Esophagus muscularis mucosa (tissue), 3 donors: Measurements from ENCODE around the gene DNAH12.

Source experiments
- POLR2A ChIP-seq: fragments of 450-650 bp; IDR thresholded peaks from one replicate; pipeline ENCODE4 v1.6.1; 2017; ENCODE audit warnings: antibody characterized with exemption, moderate library complexity, mild to moderate bottlenecking, low read depth
- POLR2AphosphoS5 ChIP-seq, 2 donors: sonication (generic); formaldehyde crosslinking; IDR thresholded peaks; one replicate each; pipeline ENCODE4 v1.6.1; 2017; ENCODE audit warnings: antibody characterized with exemption in 2 of 2
- TF ChIP-seq, protein P1 (sequence below), 3 experiments: fragments of 200-600 bp in 2 of 3; fragments of 450-650 bp in 1 of 3; sonication (generic) in 2 of 3; IDR thresholded peaks; one replicate each; pipeline ENCODE4 v1.5.1; 2017 to 2019; ENCODE audit warnings: antibody characterized with exemption in 3 of 3, mild to moderate bottlenecking in 2 of 3, moderate library complexity in 1 of 3

DNA sequence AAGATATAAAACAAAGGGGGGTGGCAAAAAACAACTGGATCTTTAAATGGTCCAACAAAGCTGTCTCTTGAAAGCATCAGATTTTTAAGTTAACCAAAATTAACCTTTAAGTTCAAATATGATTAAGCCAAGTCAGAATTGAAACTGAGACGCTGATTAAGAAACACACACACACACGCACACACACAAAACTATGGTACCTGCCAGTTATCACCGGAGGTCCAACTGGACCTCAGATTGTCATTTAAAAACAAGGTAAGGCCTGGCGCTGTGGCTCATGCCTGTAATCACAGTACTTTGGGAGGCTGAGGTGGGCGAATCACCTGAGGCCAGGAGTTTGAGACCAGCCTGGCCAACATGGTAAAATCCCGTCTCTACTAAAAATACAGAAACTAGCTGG, 42.6 kb upstream of the DNAH12 start:
- TF ChIP-seq, protein P1, sequence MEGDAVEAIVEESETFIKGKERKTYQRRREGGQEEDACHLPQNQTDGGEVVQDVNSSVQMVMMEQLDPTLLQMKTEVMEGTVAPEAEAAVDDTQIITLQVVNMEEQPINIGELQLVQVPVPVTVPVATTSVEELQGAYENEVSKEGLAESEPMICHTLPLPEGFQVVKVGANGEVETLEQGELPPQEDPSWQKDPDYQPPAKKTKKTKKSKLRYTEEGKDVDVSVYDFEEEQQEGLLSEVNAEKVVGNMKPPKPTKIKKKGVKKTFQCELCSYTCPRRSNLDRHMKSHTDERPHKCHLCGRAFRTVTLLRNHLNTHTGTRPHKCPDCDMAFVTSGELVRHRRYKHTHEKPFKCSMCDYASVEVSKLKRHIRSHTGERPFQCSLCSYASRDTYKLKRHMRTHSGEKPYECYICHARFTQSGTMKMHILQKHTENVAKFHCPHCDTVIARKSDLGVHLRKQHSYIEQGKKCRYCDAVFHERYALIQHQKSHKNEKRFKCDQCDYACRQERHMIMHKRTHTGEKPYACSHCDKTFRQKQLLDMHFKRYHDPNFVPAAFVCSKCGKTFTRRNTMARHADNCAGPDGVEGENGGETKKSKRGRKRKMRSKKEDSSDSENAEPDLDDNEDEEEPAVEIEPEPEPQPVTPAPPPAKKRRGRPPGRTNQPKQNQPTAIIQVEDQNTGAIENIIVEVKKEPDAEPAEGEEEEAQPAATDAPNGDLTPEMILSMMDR (IDR thresholded peaks at IDR 0.05) = no peak
- TF ChIP-seq POLR2A = no peak
- no peak for TF ChIP-seq POLR2AphosphoS5 (IDR thresholded peaks at IDR 0.05)
